Endothelial cell (in vitro differentiated cells): Measurements from ENCODE around the gene NDUFB10. TPM values are rescaled to one million over a fixed set of nuclear protein-coding genes. Genes with fewer than 3 reads are reported as not detected.

Experiments
- DNase-seq: peaks from one replicate; pipeline ENCODE4 v3.0.0; 2021; ENCODE audit warnings: low spot score
- H3K27ac Mint-ChIP-seq: one replicate; pipeline ENCODE4 v1.8.0; 2021; ENCODE audit warnings: mixed read lengths, inconsistent platforms; ENCODE audit not compliant: unreplicated experiment
- H3K27me3 Mint-ChIP-seq: one replicate; pipeline ENCODE4 v1.8.0; 2021; ENCODE audit warnings: mild to moderate bottlenecking, moderate library complexity, mixed read lengths, inconsistent platforms; ENCODE audit not compliant: unreplicated experiment
- H3K36me3 Mint-ChIP-seq: one replicate; pipeline ENCODE4 v1.8.0; 2021; ENCODE audit warnings: mild to moderate bottlenecking, low read depth, mixed read lengths, inconsistent platforms; ENCODE audit not compliant: unreplicated experiment
- H3K4me1 Mint-ChIP-seq: one replicate; pipeline ENCODE4 v1.8.0; 2021; ENCODE audit warnings: mild to moderate bottlenecking, mixed read lengths, inconsistent platforms; ENCODE audit not compliant: unreplicated experiment
- H3K4me3 Mint-ChIP-seq: one replicate; pipeline ENCODE4 v1.8.0; 2021; ENCODE audit warnings: mild to moderate bottlenecking, mixed read lengths, inconsistent platforms; ENCODE audit not compliant: unreplicated experiment
- H3K9me3 Mint-ChIP-seq: one replicate; pipeline ENCODE4 v1.8.0; 2021; ENCODE audit warnings: mixed read lengths, inconsistent platforms; ENCODE audit not compliant: unreplicated experiment
- CTCF ChIP-seq: fragments of 200-600 bp; sonication (generic); IDR thresholded peaks from one replicate; pipeline ENCODE4 v1.5.0; 2021; ENCODE audit warnings: antibody characterized with exemption; ENCODE audit not compliant: unreplicated experiment
- total RNA-seq: library from RNA; stranded (reverse); fragmentation: NEBNext Ultra II Directional; extraction: Animal tissue kit (Norgen Biotek cat#: 25700); gene quantifications from one replicate; pipeline ENCODE4 v1.2.1, GENCODE V29; 2021; ENCODE audit not compliant: unreplicated experiment

Gene NDUFB10
- total RNA-seq, 1 donor from 2014 or later, result 122 TPM

- Mint-ChIP-seq H3K36me3 (peaks cover 5% of the 10 kb centered on the region), H3K9me3 (no peaks in the 10 kb centered on the region), H3K27ac (no peak overlapping the region), H3K4me3 (no peak overlapping the region), H3K27me3 (peaks cover 9% of the 10 kb centered on the region), H3K4me1 (peaks cover 26% of the 10 kb centered on the region)
- no peak for DNase-seq
- TF ChIP-seq CTCF, result no peak
These were observed 9.0 kb downstream of the NDUFB10 start for GRCh38 chr16:1968146-1968953.

- peak; percentile 95 for DNase-seq
- H3K36me3 Mint-ChIP-seq, result no peaks in the 10 kb centered on the region
- H3K27ac Mint-ChIP-seq, result peak within 1 kb of the TSS; percentile 99
- H3K9me3 Mint-ChIP-seq, result no peaks in the 10 kb centered on the region
- peaks cover 10% of the 10 kb centered on the region for H3K27me3 Mint-ChIP-seq
- peak within 1 kb of the TSS; percentile 98 for H3K4me3 Mint-ChIP-seq
- peaks cover 12% of the 10 kb centered on the region for H3K4me1 Mint-ChIP-seq
- TF ChIP-seq CTCF, result no peak
These were observed 12.6 kb downstream of the NDUFB10 start, which contains the start of gene TBL3 for GRCh38 chr16:1971796-1972489. TBL3 (plus strand) TSS chr16:1972053; CDS start chr16:1972165, 112 bp downstream.

- DNase-seq, result no peak
- peak overlapping the region; percentile 85 for H3K27ac Mint-ChIP-seq
- no peaks in the 10 kb centered on the region for H3K36me3 Mint-ChIP-seq
- H3K9me3 Mint-ChIP-seq, result no peaks in the 10 kb centered on the region
- H3K27me3 Mint-ChIP-seq, result peaks cover 10% of the 10 kb centered on the region
- peak overlapping the region; percentile 98 for H3K4me3 Mint-ChIP-seq
- H3K4me1 Mint-ChIP-seq, result peaks cover 12% of the 10 kb centered on the region
- TF ChIP-seq CTCF, result no peak
These were observed 13.1 kb downstream of the NDUFB10 start for GRCh38 chr16:1972490-1972877.

- peaks cover 10% of the 10 kb centered on the region for H3K27me3 Mint-ChIP-seq
- DNase-seq, result no peak
- H3K27ac Mint-ChIP-seq, result no peak overlapping the region
- no peaks in the 10 kb centered on the region for H3K9me3 Mint-ChIP-seq
- peaks cover 12% of the 10 kb centered on the region for H3K4me1 Mint-ChIP-seq
- no peaks in the 10 kb centered on the region for H3K36me3 Mint-ChIP-seq
- no peak for TF ChIP-seq CTCF
- H3K4me3 Mint-ChIP-seq, result no peak overlapping the region
These were observed 14.3 kb downstream of the NDUFB10 start for GRCh38 chr16:1973461-1974156.
